ENCODE data around the gene CATSPER3.

- TF ChIP-seq, protein P1, sequence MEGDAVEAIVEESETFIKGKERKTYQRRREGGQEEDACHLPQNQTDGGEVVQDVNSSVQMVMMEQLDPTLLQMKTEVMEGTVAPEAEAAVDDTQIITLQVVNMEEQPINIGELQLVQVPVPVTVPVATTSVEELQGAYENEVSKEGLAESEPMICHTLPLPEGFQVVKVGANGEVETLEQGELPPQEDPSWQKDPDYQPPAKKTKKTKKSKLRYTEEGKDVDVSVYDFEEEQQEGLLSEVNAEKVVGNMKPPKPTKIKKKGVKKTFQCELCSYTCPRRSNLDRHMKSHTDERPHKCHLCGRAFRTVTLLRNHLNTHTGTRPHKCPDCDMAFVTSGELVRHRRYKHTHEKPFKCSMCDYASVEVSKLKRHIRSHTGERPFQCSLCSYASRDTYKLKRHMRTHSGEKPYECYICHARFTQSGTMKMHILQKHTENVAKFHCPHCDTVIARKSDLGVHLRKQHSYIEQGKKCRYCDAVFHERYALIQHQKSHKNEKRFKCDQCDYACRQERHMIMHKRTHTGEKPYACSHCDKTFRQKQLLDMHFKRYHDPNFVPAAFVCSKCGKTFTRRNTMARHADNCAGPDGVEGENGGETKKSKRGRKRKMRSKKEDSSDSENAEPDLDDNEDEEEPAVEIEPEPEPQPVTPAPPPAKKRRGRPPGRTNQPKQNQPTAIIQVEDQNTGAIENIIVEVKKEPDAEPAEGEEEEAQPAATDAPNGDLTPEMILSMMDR (IDR thresholded peaks at IDR 0.05) = no peak
- TF ChIP-seq POLR2A (IDR thresholded peaks at IDR 0.05) = no peak
Observed at GRCh38 chr5:135008981-135009735, 41.5 kb downstream of the CATSPER3 start.

All from heart left ventricle (tissue), 13 donors.